ENCODE data around the gene NKX6-2. TPM values are rescaled to one million over a fixed set of nuclear protein-coding genes. Genes with fewer than 3 reads are reported as not detected.

Gene NKX6-2
- total and polyA plus RNA-seq, 2 experiments from 2014 or later: 0.24 to 9.3 TPM

DNA sequence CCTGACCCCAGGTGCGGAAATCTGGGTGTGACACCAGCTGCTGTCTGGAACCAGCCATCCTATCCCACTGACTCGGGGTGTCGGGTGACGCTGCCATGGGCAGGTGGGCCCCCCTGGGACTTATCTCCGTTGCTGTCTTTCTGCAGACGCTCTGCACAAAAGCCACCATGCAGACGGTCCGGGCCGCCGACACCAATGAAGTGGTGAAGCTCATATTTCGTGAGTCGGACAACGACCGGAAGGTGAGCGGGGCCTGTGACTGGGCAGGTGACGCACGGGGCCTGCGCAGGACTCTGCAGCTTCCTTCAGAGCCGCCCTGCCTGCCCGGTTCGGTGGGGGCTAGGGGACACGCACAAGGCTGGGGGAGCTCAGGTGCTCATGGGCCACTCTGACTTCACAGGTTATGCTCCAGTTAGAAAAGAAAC lies 36.6 kb downstream of the NKX6-2 start:
- TF ChIP-seq, protein P1, sequence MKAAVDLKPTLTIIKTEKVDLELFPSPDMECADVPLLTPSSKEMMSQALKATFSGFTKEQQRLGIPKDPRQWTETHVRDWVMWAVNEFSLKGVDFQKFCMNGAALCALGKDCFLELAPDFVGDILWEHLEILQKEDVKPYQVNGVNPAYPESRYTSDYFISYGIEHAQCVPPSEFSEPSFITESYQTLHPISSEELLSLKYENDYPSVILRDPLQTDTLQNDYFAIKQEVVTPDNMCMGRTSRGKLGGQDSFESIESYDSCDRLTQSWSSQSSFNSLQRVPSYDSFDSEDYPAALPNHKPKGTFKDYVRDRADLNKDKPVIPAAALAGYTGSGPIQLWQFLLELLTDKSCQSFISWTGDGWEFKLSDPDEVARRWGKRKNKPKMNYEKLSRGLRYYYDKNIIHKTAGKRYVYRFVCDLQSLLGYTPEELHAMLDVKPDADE (IDR thresholded peaks at IDR 0.05): no peak
- no peak for TF ChIP-seq NANOG (IDR thresholded peaks at IDR 0.05; ENCODE audit: borderline replicate concordance)
- TF ChIP-seq, protein P2, sequence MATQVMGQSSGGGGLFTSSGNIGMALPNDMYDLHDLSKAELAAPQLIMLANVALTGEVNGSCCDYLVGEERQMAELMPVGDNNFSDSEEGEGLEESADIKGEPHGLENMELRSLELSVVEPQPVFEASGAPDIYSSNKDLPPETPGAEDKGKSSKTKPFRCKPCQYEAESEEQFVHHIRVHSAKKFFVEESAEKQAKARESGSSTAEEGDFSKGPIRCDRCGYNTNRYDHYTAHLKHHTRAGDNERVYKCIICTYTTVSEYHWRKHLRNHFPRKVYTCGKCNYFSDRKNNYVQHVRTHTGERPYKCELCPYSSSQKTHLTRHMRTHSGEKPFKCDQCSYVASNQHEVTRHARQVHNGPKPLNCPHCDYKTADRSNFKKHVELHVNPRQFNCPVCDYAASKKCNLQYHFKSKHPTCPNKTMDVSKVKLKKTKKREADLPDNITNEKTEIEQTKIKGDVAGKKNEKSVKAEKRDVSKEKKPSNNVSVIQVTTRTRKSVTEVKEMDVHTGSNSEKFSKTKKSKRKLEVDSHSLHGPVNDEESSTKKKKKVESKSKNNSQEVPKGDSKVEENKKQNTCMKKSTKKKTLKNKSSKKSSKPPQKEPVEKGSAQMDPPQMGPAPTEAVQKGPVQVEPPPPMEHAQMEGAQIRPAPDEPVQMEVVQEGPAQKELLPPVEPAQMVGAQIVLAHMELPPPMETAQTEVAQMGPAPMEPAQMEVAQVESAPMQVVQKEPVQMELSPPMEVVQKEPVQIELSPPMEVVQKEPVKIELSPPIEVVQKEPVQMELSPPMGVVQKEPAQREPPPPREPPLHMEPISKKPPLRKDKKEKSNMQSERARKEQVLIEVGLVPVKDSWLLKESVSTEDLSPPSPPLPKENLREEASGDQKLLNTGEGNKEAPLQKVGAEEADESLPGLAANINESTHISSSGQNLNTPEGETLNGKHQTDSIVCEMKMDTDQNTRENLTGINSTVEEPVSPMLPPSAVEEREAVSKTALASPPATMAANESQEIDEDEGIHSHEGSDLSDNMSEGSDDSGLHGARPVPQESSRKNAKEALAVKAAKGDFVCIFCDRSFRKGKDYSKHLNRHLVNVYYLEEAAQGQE (IDR thresholded peaks at IDR 0.05; ENCODE audit: unreplicated experiment): no peak
- H3K27me3 Mint-ChIP-seq (ENCODE audit: insufficient read depth, low read depth, poor library complexity): peaks cover 2% of the 10 kb centered on the region

DNA sequence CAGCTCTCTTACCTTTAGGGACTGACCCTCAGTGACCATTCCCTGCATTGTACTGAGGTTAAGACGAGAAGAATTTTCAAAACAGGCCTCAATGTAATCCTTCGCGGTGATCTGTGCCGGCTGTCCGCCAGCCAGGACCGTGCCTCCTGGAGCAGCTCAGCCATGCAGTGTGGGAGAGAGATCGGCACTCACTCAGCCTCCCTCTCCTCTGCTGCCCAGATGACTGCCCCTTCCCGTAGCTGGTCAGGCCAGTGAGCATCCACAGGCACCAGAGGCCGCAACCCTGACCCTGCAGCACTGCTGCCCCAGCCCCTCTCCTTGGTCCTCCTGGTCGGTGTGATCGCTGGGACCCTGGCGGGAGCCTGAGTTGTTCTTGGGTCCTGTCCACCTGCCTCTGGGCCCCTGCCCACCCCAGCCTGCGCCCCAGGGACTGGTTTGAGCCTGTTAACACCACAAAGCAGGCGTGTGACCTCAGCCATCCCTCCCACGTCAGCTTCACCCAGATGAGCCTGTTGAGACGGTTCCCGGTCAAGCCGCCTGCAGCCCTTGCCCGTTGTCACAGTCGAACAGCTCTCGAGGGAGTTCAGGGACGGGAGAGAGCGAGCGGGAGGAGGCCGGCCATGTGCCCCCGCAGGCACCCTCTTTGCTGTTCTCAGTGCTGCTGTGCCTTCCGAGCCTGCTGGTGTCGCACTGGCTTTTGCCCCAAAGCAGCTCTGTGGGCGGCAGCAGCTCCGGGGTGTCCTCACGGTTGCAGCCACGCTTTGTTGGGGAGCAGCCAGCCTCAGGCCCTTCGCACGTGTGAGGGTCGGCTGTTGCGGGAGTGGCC lies 37.2 kb downstream of the NKX6-2 start:
- H3K9me2 ChIP-seq (ENCODE audit: insufficient read depth): no peaks in the 10 kb centered on the region
- H3K79me2 ChIP-seq (replicated peaks; ENCODE audit: insufficient read depth): no peaks in the 10 kb centered on the region
- H3K27me3 Mint-ChIP-seq (ENCODE audit: insufficient read depth, low read depth, poor library complexity): peaks cover 2% of the 10 kb centered on the region
- H2AFZ ChIP-seq: no peak overlapping the region
- H3K4me1 ChIP-seq (ENCODE audit: insufficient read depth): peaks cover 3% of the 10 kb centered on the region; the same call in 1 of the 2 replicates
- no peak for ATAC-seq
- peak overlapping the region; percentile 27; the same call in 1 of the 2 replicates for H3K27ac Mint-ChIP-seq
- H3K9me3 Mint-ChIP-seq: no peaks in the 10 kb centered on the region; the same call in 2 of the 3 replicates
- DNase-seq (ENCODE audit: low spot score): no peak
- no peaks in the 10 kb centered on the region for H4K20me1 ChIP-seq (replicated peaks; ENCODE audit: insufficient read depth)
- H3K27ac ChIP-seq (ENCODE audit: low read depth): no peak overlapping the region
- no peak overlapping the region for H3K4me2 ChIP-seq
- TF ChIP-seq ZNF331 (CRISPR knock-in tag; IDR thresholded peaks at IDR 0.05; ENCODE audit: low read depth): no peak
- no peak for TF ChIP-seq STAT1 (IDR thresholded peaks at IDR 0.05; ENCODE audit: unreplicated experiment)
- TF ChIP-seq EZH2phosphoT487 (IDR thresholded peaks at IDR 0.05; ENCODE audit: unreplicated experiment): no peak
- 0 out of 2 replicates have a peak, but pooled peaks cover 3% of the 10 kb centered on the region for H3F3A ChIP-seq (replicated peaks; ENCODE audit: low read depth)
- H3K4me3 ChIP-seq: no peak overlapping the region
- no peak overlapping the region for H3K4me3 Mint-ChIP-seq
- no peaks in the 10 kb centered on the region for H3K27me3 ChIP-seq (ENCODE audit: insufficient read depth)
- H3K36me3 Mint-ChIP-seq (ENCODE audit: low read depth): no peaks in the 10 kb centered on the region
- H3K4me1 Mint-ChIP-seq: peaks cover 17% of the 10 kb centered on the region; the same call in 2 of the 3 replicates
- no peaks in the 10 kb centered on the region for H3K36me3 ChIP-seq (ENCODE audit: insufficient read depth)

More for the DNA sequence above, 36.6 kb downstream of the NKX6-2 start:
- Histone ChIP-seq H3K4me3 (no peak overlapping the region), H3K27ac (ENCODE audit: low read depth) (no peak overlapping the region), H2AFZ (no peak overlapping the region), H3K36me3 (ENCODE audit: insufficient read depth) (no peaks in the 10 kb centered on the region), H4K20me1 (replicated peaks; ENCODE audit: insufficient read depth) (no peaks in the 10 kb centered on the region), H3K79me2 (replicated peaks; ENCODE audit: insufficient read depth) (no peaks in the 10 kb centered on the region), H3F3A (replicated peaks; ENCODE audit: low read depth) (0 out of 2 replicates have a peak, but pooled peaks cover 3% of the 10 kb centered on the region), H3K4me2 (no peak overlapping the region), H3K9me2 (ENCODE audit: insufficient read depth) (no peaks in the 10 kb centered on the region), H3K27me3 (ENCODE audit: insufficient read depth) (no peaks in the 10 kb centered on the region), H3K4me1 (ENCODE audit: insufficient read depth) (peaks cover 3% of the 10 kb centered on the region; the same call in 1 of the 2 replicates)
- Mint-ChIP-seq H3K36me3 (ENCODE audit: low read depth) (no peaks in the 10 kb centered on the region), H3K4me1 (peaks cover 15% of the 10 kb centered on the region; the same call in 2 of the 3 replicates), H3K27ac (peak overlapping the region; percentile 52), H3K4me3 (no peak overlapping the region), H3K9me3 (no peaks in the 10 kb centered on the region; the same call in 2 of the 3 replicates)
- ATAC-seq (no peak), DNase-seq (ENCODE audit: low spot score) (no peak)
